Esophagus muscularis mucosa (tissue), 4 donors: ENCODE measurements around the gene SLC40A1. TPM values are rescaled to one million over a fixed set of nuclear protein-coding genes. Genes with fewer than 3 reads are reported as not detected.

Source experiments
- DNase-seq: peaks from one replicate; pipeline ENCODE4 v3.0.0-alpha.2; 2017; ENCODE audit errors: extremely low spot score
- H3K27ac ChIP-seq, 4 donors: fragments of 200-600 bp; sonication (generic); replicated peaks in 1 of 4; 1 replicate in 3 of 4; 2 replicates in 1 of 4; pipeline ENCODE4 v1.5.1; 2016 to 2019; ENCODE audit warnings: mild to moderate bottlenecking in 1 of 4
- H3K27me3 ChIP-seq, 4 donors: fragments of 200-600 bp; sonication (generic); one replicate each; pipeline versions ENCODE4 v1.5.1 to v1.6.0; 2016 to 2019
- H3K36me3 ChIP-seq, 4 donors: fragments of 200-600 bp; sonication (generic); one replicate each; pipeline ENCODE4 v1.5.1; 2016 to 2019
- H3K4me1 ChIP-seq, 4 donors: fragments of 200-600 bp; sonication (generic); one replicate each; pipeline ENCODE4 v1.5.1; 2016 to 2019
- H3K4me3 ChIP-seq, 4 donors: fragments of 200-600 bp; sonication (generic); 1 replicate in 2 of 4; 2 replicates in 2 of 4; pipeline ENCODE4 v1.5.1; 2016 to 2019; ENCODE audit warnings: mild to moderate bottlenecking in 4 of 4, moderate library complexity in 1 of 4
- H3K9me3 ChIP-seq, 4 donors: fragments of 200-600 bp; sonication (generic); 1 replicate in 3 of 4; 2 replicates in 1 of 4; pipeline ENCODE4 v1.5.1; 2016 to 2019
- CTCF ChIP-seq, 3 experiments: fragments of 200-600 bp in 2 of 3; fragments of 450-650 bp in 1 of 3; sonication (generic) in 2 of 3; IDR thresholded peaks; one replicate each; pipeline ENCODE4 v1.5.1; 2017 to 2019; ENCODE audit warnings: antibody characterized with exemption in 3 of 3, mild to moderate bottlenecking in 2 of 3, moderate library complexity in 1 of 3
- EP300 ChIP-seq: sonication (generic); formaldehyde crosslinking; IDR thresholded peaks from one replicate; pipeline ENCODE4 v1.6.1; 2017; ENCODE audit warnings: antibody characterized with exemption
- POLR2A ChIP-seq: fragments of 450-650 bp; IDR thresholded peaks from one replicate; pipeline ENCODE4 v1.6.1; 2017; ENCODE audit warnings: antibody characterized with exemption, moderate library complexity, mild to moderate bottlenecking, low read depth
- POLR2AphosphoS5 ChIP-seq, 2 donors: sonication (generic); formaldehyde crosslinking; IDR thresholded peaks; one replicate each; pipeline ENCODE4 v1.6.1; 2017; ENCODE audit warnings: antibody characterized with exemption in 2 of 2
- WGBS: methylation state at CpG from one replicate; pipeline ENCODE4 v1.1.5; 2018; 5-methylcytosine and 5-hydroxymethylcytosine counted together
- intact Hi-C: fragments of 100-400 bp; cut with DNase I; formaldehyde crosslinking; loops from one replicate; pipeline ENCODE4 v1.15.1; 2023
- total RNA-seq, 4 donors: library from RNA; depleted of rRNA; stranded (reverse); fragments of >200 nt; gene quantifications; one replicate each; pipeline versions ENCODE4 v1.1.0 to v1.2.1, GENCODE V29; 2016

Gene SLC40A1
- total RNA-seq, 4 donors from 2014 or later: 35.3 to 80.9 (median 40.8) TPM

GRCh38 chr2:189517847-189518535 is 62.6 kb downstream of the SLC40A1 start:
- Histone ChIP-seq H3K4me1 (peaks cover 5 to 36% (median 17%) of the 10 kb centered on the region in 4 donors), H3K36me3 (no peaks in the 10 kb centered on the region), H3K9me3 (no peaks in the 10 kb centered on the region), H3K27me3 (no peaks in the 10 kb centered on the region), H3K4me3 (no peak overlapping the region), H3K27ac (no peak overlapping the region)
- no peak for TF ChIP-seq EP300
- TF ChIP-seq POLR2A: no peak
- TF ChIP-seq CTCF (IDR thresholded peaks at IDR 0.05): no peak
- no peak for TF ChIP-seq POLR2AphosphoS5 (IDR thresholded peaks at IDR 0.05)
- WGBS: 90% methylated on average over 6 of the region's 6 CpGs
- intact Hi-C loops: no loop called here
- no peak for DNase-seq

DNA sequence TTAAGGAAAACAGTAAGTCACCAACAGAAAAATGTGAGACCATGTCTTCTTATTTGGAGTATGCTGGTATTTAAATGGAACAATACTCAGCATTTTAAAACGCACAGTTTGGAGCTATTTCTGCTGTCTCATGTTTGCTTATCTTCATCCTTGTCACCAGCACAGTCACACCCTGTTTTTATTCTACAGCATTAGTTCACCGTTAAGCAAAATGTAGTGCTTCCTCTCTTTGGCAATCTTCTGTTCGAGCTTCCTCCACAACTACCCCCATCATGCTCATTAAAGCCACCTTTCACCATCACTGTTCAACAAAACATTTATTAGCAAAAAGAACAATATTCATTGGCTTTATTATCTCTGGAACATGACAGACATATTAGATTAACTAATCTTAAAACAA is 64.0 kb downstream of the SLC40A1 start:
- H3K36me3 ChIP-seq: no peaks in the 10 kb centered on the region
- peaks cover 0 to 22% (median 3%) of the 10 kb centered on the region in 4 donors for H3K4me1 ChIP-seq
- no peak for DNase-seq
- H3K4me3 ChIP-seq: no peak overlapping the region
- no peaks in the 10 kb centered on the region for H3K9me3 ChIP-seq
- intact Hi-C loops: no loop called here
- H3K27me3 ChIP-seq: no peaks in the 10 kb centered on the region
- 73% methylated on average over 3 of the region's 3 CpGs for WGBS
- no peak for TF ChIP-seq POLR2A
- no peak overlapping the region for H3K27ac ChIP-seq

DNA sequence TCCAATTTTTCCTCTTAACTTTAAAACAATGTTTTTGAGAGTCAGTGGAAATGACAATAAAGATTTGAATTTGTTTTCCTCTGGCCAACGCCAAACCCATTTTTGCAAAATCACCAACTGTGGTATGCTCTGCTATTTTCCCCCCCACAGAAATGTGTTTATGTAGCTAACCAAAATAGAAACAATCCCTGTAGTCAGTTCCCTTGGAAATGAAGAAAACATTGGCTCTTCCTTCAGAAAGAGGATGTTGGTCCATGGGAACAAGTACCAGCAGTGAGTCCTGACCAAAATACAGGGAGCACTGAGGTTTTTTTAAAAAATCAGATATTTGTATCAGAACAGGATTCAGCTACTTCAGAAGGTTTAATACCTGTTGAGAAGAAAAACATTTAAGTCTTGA is 65.3 kb downstream of the SLC40A1 start:
- H3K4me1 ChIP-seq: peaks cover 0 to 19% (median 2%) of the 10 kb centered on the region in 4 donors
- intact Hi-C loops: no loop called here
- no peak overlapping the region for H3K4me3 ChIP-seq
- 32% methylated on average over 1 of the region's 1 CpG for WGBS
- no peaks in the 10 kb centered on the region for H3K27me3 ChIP-seq
- TF ChIP-seq EP300 (no peak), POLR2A (no peak), CTCF (IDR thresholded peaks at IDR 0.05) (no peak), POLR2AphosphoS5 (IDR thresholded peaks at IDR 0.05) (no peak)
- no peaks in the 10 kb centered on the region for H3K9me3 ChIP-seq
- no peak overlapping the region for H3K27ac ChIP-seq
- no peak for DNase-seq
- H3K36me3 ChIP-seq: no peaks in the 10 kb centered on the region

DNA sequence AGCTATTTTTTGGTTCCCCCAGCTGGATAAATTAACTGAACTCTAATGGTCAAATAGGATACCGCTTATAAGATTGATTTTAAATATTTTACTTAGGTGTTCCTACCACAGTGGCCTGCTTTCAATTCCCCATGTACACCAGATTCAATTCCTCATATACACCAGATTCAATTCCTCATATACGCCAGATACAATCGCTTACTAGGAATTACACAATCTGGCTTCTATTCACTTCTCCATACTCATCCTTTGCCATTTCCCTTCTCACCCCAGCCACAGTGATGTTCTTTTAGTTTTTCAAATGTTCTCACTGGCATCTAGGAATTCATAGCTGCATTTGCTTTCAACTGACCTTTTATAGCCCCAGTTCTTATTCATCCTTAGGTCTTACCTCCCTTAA is 66.5 kb downstream of the SLC40A1 start:
- Histone ChIP-seq H3K4me1 (peaks cover 0 to 19% (median 2%) of the 10 kb centered on the region in 4 donors), H3K36me3 (no peaks in the 10 kb centered on the region), H3K27ac (no peak overlapping the region), H3K4me3 (no peak overlapping the region), H3K9me3 (no peaks in the 10 kb centered on the region), H3K27me3 (no peaks in the 10 kb centered on the region)
- no peak for DNase-seq
- intact Hi-C loops: no loop called here
- TF ChIP-seq CTCF (IDR thresholded peaks at IDR 0.05): no peak
- no peak for TF ChIP-seq POLR2A
- TF ChIP-seq POLR2AphosphoS5 (IDR thresholded peaks at IDR 0.05): no peak
- no peak for TF ChIP-seq EP300
- 81% methylated on average over 3 of the region's 3 CpGs for WGBS

DNA sequence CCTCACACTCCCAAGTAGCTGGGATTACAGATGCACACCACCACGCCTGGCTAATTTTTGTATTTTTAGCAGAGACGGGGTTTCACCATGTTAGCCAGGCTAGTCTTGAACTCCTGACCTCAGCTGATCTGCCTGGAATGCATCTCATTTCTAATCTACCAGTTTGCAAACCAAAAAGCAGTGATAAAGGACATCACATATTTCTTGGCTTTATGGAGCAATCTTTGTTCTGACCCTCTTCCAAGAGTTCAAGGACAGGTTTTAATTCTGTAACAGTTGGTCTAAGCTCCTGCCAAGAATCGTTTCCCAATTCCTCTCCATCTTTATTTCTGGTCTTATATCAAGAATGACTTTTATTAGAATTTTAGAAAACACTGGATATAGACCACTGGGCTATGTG is 67.7 kb downstream of the SLC40A1 start:
- TF ChIP-seq POLR2A: no peak
- TF ChIP-seq CTCF (IDR thresholded peaks at IDR 0.05): no peak
- TF ChIP-seq POLR2AphosphoS5 (IDR thresholded peaks at IDR 0.05): no peak
- TF ChIP-seq EP300: no peak
- DNase-seq: no peak
- intact Hi-C loops: no loop called here
- 82% methylated on average over 3 of the region's 3 CpGs for WGBS
- no peaks in the 10 kb centered on the region for H3K9me3 ChIP-seq
- H3K4me1 ChIP-seq: peaks cover 0 to 19% (median 2%) of the 10 kb centered on the region in 4 donors
- no peak overlapping the region for H3K4me3 ChIP-seq
- no peaks in the 10 kb centered on the region for H3K36me3 ChIP-seq
- no peaks in the 10 kb centered on the region for H3K27me3 ChIP-seq
- H3K27ac ChIP-seq: no peak overlapping the region
